Epithelial cell of prostate (primary cell): ENCODE results near the gene ROCK1.
A peak's percentile ranks its signal among the peaks of the same experiment; 100 is the strongest.
"Not testable (repeated sequence)": the region's sequence is repeated elsewhere in the genome, so short reads cannot be mapped to it uniquely, and the experiment has no call there.

ENCODE experiments used
- DNase-seq: peaks from one replicate; pipeline ENCODE4 v3.0.0-alpha.2; 2011; ENCODE audit warnings: low read depth, low spot score
- H3K27ac ChIP-seq: fragments of 450-650 bp; 2 replicates; pipeline ENCODE4 v1.5.1; 2017; ENCODE audit warnings: mild to moderate bottlenecking

The ROCK1 gene

GRCh38 chr18:21056545-21056944 is 55.1 kb downstream of the ROCK1 start:
- peak overlapping the region; percentile 52 for H3K27ac ChIP-seq
- peak; percentile 24 for DNase-seq

GRCh38 chr18:21054252-21054821 is 57.3 kb downstream of the ROCK1 start:
- peak overlapping the region; percentile 61 for H3K27ac ChIP-seq
- no peak for DNase-seq

GRCh38 chr18:21053127-21053526 is 58.5 kb downstream of the ROCK1 start:
- DNase-seq: peak; percentile 45
- peak overlapping the region; percentile 61 for H3K27ac ChIP-seq

- peak overlapping the region; percentile 61 for H3K27ac ChIP-seq
- DNase-seq: no peak
These were observed 59.2 kb downstream of the ROCK1 start for GRCh38 chr18:21052385-21052784.

- DNase-seq: no peak
- H3K27ac ChIP-seq: no peak overlapping the region
These were observed 60.0 kb downstream of the ROCK1 start for GRCh38 chr18:21051620-21052019.

- no peak for DNase-seq
- no peak overlapping the region for H3K27ac ChIP-seq
These were observed 62.3 kb downstream of the ROCK1 start for GRCh38 chr18:21049306-21049705.

GRCh38 chr18:21047126-21047525 is 64.5 kb downstream of the ROCK1 start:
- H3K27ac ChIP-seq: no peak overlapping the region

GRCh38 chr18:21040466-21040865 is 71.1 kb downstream of the ROCK1 start:
- no peak for DNase-seq
- no peak overlapping the region for H3K27ac ChIP-seq

More at GRCh38 chr18:21047126-21047525, 64.5 kb downstream of the ROCK1 start:
- no peak for DNase-seq

GRCh38 chr18:21038201-21038600 is 73.4 kb downstream of the ROCK1 start:
- DNase-seq: no peak
- no peak overlapping the region for H3K27ac ChIP-seq

GRCh38 chr18:21031845-21032244 is 79.8 kb downstream of the ROCK1 start:
- DNase-seq: no peak
- no peak overlapping the region for H3K27ac ChIP-seq

- DNase-seq, H3K27ac ChIP-seq: not testable (repeated sequence)
These were observed 93.4 kb downstream of the ROCK1 start for GRCh38 chr18:21018257-21018656.

- no peak for DNase-seq
- no peak overlapping the region for H3K27ac ChIP-seq
These were observed 99.3 kb downstream of the ROCK1 start for GRCh38 chr18:21012308-21012707.

- no peak overlapping the region for H3K27ac ChIP-seq
- no peak for DNase-seq
These were observed 106.9 kb downstream of the ROCK1 start for GRCh38 chr18:21004726-21005125.

GRCh38 chr18:21000667-21001066 is 110.9 kb downstream of the ROCK1 start:
- peak overlapping the region; percentile 2 for H3K27ac ChIP-seq
- DNase-seq: no peak

GRCh38 chr18:20997371-20997770 is 114.2 kb downstream of the ROCK1 start:
- H3K27ac ChIP-seq: no peak overlapping the region

GRCh38 chr18:20996418-20996817 is 115.2 kb downstream of the ROCK1 start:
- no peak overlapping the region for H3K27ac ChIP-seq
- DNase-seq: no peak

More at GRCh38 chr18:20997371-20997770, 114.2 kb downstream of the ROCK1 start:
- no peak for DNase-seq

GRCh38 chr18:20988726-20989125 is 122.9 kb downstream of the ROCK1 start:
- no peak for DNase-seq
- no peak overlapping the region for H3K27ac ChIP-seq

GRCh38 chr18:20975077-20975476 is 136.5 kb downstream of the ROCK1 start:
- no peak overlapping the region for H3K27ac ChIP-seq
- DNase-seq: no peak

- DNase-seq: no peak
- no peak overlapping the region for H3K27ac ChIP-seq
These were observed 139.7 kb downstream of the ROCK1 start for GRCh38 chr18:20971886-20972267.

- no peak for DNase-seq
- no peak overlapping the region for H3K27ac ChIP-seq
These were observed 144.8 kb downstream of the ROCK1 start for GRCh38 chr18:20966795-20967194.

- H3K27ac ChIP-seq: no peak overlapping the region
- DNase-seq: no peak
These were observed 148.6 kb downstream of the ROCK1 start for GRCh38 chr18:20963027-20963426.

- no peak for DNase-seq
- no peak overlapping the region for H3K27ac ChIP-seq
These were observed 150.9 kb downstream of the ROCK1 start for GRCh38 chr18:20960735-20961134.

- not testable (repeated sequence) for H3K27ac ChIP-seq, DNase-seq
These were observed 160.8 kb downstream of the ROCK1 start for GRCh38 chr18:20950827-20951226.
